Measurements from ENCODE around the gene KCND2.

Gene KCND2

GRCh38 chr7:120714945-120715344 is 442.0 kb downstream of the KCND2 start:
- ATAC-seq (ENCODE audit: insufficient read depth, low read depth) (no peak), DNase-seq (no peak)
- Histone ChIP-seq H3K27ac (ENCODE audit: low read length) (no peak overlapping the region), H3K9ac (ENCODE audit: low read depth, low read length) (no peak overlapping the region), H3K79me2 (ENCODE audit: insufficient read depth, low read length) (no peaks in the 10 kb centered on the region), H3K4me3 (ENCODE audit: low read depth in 1 of 2, low read length in 2 of 2) (no peak overlapping the region), H3K4me2 (ENCODE audit: insufficient read depth, low read length) (no peak overlapping the region), H2AFZ (ENCODE audit: low read depth, low read length) (no peak overlapping the region), H3K27me3 (ENCODE audit: insufficient read depth, low read length, poor library complexity) (peaks cover 2% of the 10 kb centered on the region), H3K4me1 (ENCODE audit: insufficient read depth, low read length) (no peaks in the 10 kb centered on the region), H3K36me3 (ENCODE audit: insufficient read depth, low read length) (no peaks in the 10 kb centered on the region), H4K20me1 (ENCODE audit: insufficient read depth, low read length) (no peaks in the 10 kb centered on the region), H3K9me3 (ENCODE audit: insufficient read depth, low read length, severe bottlenecking) (no peaks in the 10 kb centered on the region)
- TF ChIP-seq, protein P1, sequence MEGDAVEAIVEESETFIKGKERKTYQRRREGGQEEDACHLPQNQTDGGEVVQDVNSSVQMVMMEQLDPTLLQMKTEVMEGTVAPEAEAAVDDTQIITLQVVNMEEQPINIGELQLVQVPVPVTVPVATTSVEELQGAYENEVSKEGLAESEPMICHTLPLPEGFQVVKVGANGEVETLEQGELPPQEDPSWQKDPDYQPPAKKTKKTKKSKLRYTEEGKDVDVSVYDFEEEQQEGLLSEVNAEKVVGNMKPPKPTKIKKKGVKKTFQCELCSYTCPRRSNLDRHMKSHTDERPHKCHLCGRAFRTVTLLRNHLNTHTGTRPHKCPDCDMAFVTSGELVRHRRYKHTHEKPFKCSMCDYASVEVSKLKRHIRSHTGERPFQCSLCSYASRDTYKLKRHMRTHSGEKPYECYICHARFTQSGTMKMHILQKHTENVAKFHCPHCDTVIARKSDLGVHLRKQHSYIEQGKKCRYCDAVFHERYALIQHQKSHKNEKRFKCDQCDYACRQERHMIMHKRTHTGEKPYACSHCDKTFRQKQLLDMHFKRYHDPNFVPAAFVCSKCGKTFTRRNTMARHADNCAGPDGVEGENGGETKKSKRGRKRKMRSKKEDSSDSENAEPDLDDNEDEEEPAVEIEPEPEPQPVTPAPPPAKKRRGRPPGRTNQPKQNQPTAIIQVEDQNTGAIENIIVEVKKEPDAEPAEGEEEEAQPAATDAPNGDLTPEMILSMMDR (IDR thresholded peaks at IDR 0.05; ENCODE audit: borderline replicate concordance, extremely low read depth, low read length, poor library complexity, severe bottlenecking) = no peak
- no peak for TF ChIP-seq EZH2 (IDR thresholded peaks at IDR 0.05; ENCODE audit: borderline replicate concordance, low read depth, low read length, severe bottlenecking)

GRCh38 chr7:120716307-120716706 is 443.3 kb downstream of the KCND2 start:
- no peak for TF ChIP-seq EZH2 (IDR thresholded peaks at IDR 0.05; ENCODE audit: borderline replicate concordance, low read depth, low read length, severe bottlenecking)
- TF ChIP-seq, protein P1 (IDR thresholded peaks at IDR 0.05; ENCODE audit: borderline replicate concordance, extremely low read depth, low read length, poor library complexity, severe bottlenecking) = no peak
- H2AFZ ChIP-seq (ENCODE audit: low read depth, low read length) = no peak overlapping the region
- no peaks in the 10 kb centered on the region for H3K36me3 ChIP-seq (ENCODE audit: insufficient read depth, low read length)
- ATAC-seq (ENCODE audit: insufficient read depth, low read depth) (no peak), DNase-seq (no peak)
- H3K9ac ChIP-seq (ENCODE audit: low read depth, low read length) = no peak overlapping the region
- H3K79me2 ChIP-seq (ENCODE audit: insufficient read depth, low read length) = no peaks in the 10 kb centered on the region
- H3K4me1 ChIP-seq (ENCODE audit: insufficient read depth, low read length) = no peaks in the 10 kb centered on the region
- no peaks in the 10 kb centered on the region for H3K9me3 ChIP-seq (ENCODE audit: insufficient read depth, low read length, severe bottlenecking)
- H3K4me3 ChIP-seq (ENCODE audit: low read depth in 1 of 2, low read length in 2 of 2) = no peak overlapping the region
- H4K20me1 ChIP-seq (ENCODE audit: insufficient read depth, low read length) = no peaks in the 10 kb centered on the region
- H3K27me3 ChIP-seq (ENCODE audit: insufficient read depth, low read length, poor library complexity) = peaks cover 2% of the 10 kb centered on the region
- no peak overlapping the region for H3K4me2 ChIP-seq (ENCODE audit: insufficient read depth, low read length)
- no peak overlapping the region for H3K27ac ChIP-seq (ENCODE audit: low read length)

DNA sequence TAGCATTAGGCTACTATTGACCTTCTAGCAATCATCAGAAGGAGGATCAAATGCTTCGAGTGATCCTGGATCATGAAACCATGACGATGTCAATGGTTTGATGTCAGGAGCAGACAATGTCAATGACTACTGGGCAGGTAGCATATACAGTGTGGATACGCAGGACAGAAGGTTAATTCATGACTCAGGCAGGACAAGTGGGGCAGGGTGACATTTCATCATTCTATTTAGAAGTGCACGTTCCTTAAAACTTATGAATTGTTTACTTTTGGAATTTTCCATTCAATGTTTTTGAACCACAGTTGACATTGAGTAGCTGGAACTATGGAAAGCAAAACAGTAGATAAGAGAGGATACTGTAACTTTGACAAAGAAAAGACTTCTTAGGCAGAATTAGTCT is 444.2 kb downstream of the KCND2 start:
- TF ChIP-seq EZH2 (IDR thresholded peaks at IDR 0.05; ENCODE audit: borderline replicate concordance, low read depth, low read length, severe bottlenecking) = no peak
- TF ChIP-seq, protein P1 (IDR thresholded peaks at IDR 0.05; ENCODE audit: borderline replicate concordance, extremely low read depth, low read length, poor library complexity, severe bottlenecking) = no peak
- Histone ChIP-seq H3K9ac (ENCODE audit: low read depth, low read length) (no peak overlapping the region), H3K4me1 (ENCODE audit: insufficient read depth, low read length) (no peaks in the 10 kb centered on the region), H3K4me3 (ENCODE audit: low read depth in 1 of 2, low read length in 2 of 2) (no peak overlapping the region), H3K9me3 (ENCODE audit: insufficient read depth, low read length, severe bottlenecking) (no peaks in the 10 kb centered on the region), H3K4me2 (ENCODE audit: insufficient read depth, low read length) (no peak overlapping the region), H4K20me1 (ENCODE audit: insufficient read depth, low read length) (no peaks in the 10 kb centered on the region), H3K36me3 (ENCODE audit: insufficient read depth, low read length) (no peaks in the 10 kb centered on the region), H3K27ac (ENCODE audit: low read length) (no peak overlapping the region), H3K27me3 (ENCODE audit: insufficient read depth, low read length, poor library complexity) (peaks cover 2% of the 10 kb centered on the region), H2AFZ (ENCODE audit: low read depth, low read length) (no peak overlapping the region), H3K79me2 (ENCODE audit: insufficient read depth, low read length) (no peaks in the 10 kb centered on the region)
- ATAC-seq (ENCODE audit: insufficient read depth, low read depth) (no peak), DNase-seq (no peak)

DNA sequence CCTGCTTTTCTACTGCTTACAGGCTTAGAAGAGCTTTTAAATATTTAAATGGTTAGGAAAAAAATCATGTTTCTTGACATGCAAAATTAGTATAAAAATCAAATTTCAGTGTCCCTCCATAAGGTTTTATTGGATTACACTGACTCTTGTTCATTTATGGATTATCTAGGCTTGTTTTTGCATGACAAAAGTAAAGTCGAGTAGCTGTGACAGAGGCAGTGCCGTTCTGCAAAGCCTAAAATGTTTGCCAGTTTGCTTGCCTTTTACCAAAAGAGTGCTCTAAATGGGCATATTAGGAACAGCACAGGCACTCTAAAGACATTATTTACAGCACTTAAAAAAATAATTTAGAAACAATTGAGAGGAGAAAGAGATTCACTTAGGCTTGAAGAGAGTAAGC is 445.4 kb downstream of the KCND2 start:
- Histone ChIP-seq H3K27me3 (ENCODE audit: insufficient read depth, low read length, poor library complexity) (peaks cover 2% of the 10 kb centered on the region), H3K9me3 (ENCODE audit: insufficient read depth, low read length, severe bottlenecking) (no peaks in the 10 kb centered on the region), H2AFZ (ENCODE audit: low read depth, low read length) (no peak overlapping the region), H3K9ac (ENCODE audit: low read depth, low read length) (no peak overlapping the region), H3K79me2 (ENCODE audit: insufficient read depth, low read length) (no peaks in the 10 kb centered on the region), H3K27ac (ENCODE audit: low read length) (no peak overlapping the region), H3K4me1 (ENCODE audit: insufficient read depth, low read length) (no peaks in the 10 kb centered on the region), H3K36me3 (ENCODE audit: insufficient read depth, low read length) (no peaks in the 10 kb centered on the region), H3K4me3 (ENCODE audit: low read depth in 1 of 2, low read length in 2 of 2) (no peak overlapping the region), H3K4me2 (ENCODE audit: insufficient read depth, low read length) (no peak overlapping the region), H4K20me1 (ENCODE audit: insufficient read depth, low read length) (no peaks in the 10 kb centered on the region)
- TF ChIP-seq, protein P1 (IDR thresholded peaks at IDR 0.05; ENCODE audit: borderline replicate concordance, extremely low read depth, low read length, poor library complexity, severe bottlenecking) = no peak
- TF ChIP-seq EZH2 (IDR thresholded peaks at IDR 0.05; ENCODE audit: borderline replicate concordance, low read depth, low read length, severe bottlenecking) = no peak
- ATAC-seq (ENCODE audit: insufficient read depth, low read depth) (no peak), DNase-seq (no peak)

Measured in DND-41 (cell line).